ENCODE measurements around the gene MLKL. TPM values are rescaled to one million over a fixed set of nuclear protein-coding genes. Genes with fewer than 3 reads are reported as not detected.

Gene MLKL
- total RNA-seq, 3 donors from 2014 or later = 13.3 to 22.6 (median 14.9) TPM

- H3K4me1 ChIP-seq = no peaks in the 10 kb centered on the region
Measured at GRCh38 chr16:74652249-74652648, 48.4 kb downstream of the MLKL start.

DNA sequence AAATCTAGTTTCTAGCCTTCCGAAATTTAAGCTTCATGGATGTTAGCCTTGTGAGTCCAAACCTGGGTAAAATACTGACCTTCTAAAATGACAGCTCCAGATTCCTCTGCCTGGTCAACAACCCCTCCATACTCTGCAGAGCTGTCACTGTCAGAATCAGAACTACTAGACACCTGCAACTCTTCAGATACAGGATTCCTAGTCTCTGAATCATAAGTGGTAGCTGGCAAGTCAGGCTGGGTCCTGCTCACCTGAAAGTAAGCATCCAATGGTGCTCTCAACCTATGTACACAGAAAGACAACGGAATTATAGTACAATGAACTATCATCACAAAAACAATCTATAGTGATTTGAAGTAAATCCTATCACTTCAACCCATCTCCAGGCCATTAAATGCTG lies 48.8 kb downstream of the MLKL start:
- Histone ChIP-seq H3K27me3 (no peaks in the 10 kb centered on the region), H3K27ac (no peak overlapping the region), H3K9me3 (no peaks in the 10 kb centered on the region), H3K4me1 (no peaks in the 10 kb centered on the region), H3K4me3 (no peak overlapping the region), H3K36me3 (no peaks in the 10 kb centered on the region)
- no peak for TF ChIP-seq CTCF (IDR thresholded peaks at IDR 0.05)
- no peak for TF ChIP-seq POLR2A (IDR thresholded peaks at IDR 0.05)
- TF ChIP-seq POLR2AphosphoS5 (IDR thresholded peaks at IDR 0.05) = no peak
- intact Hi-C loops (cut with DNase I; ENCODE audit: low total_unique reads) = no loop called here
- DNase-seq (ENCODE audit: low spot score in 2 of 2) = no peak

More at GRCh38 chr16:74652249-74652648, 48.4 kb downstream of the MLKL start:
- H3K9me3 ChIP-seq = no peaks in the 10 kb centered on the region
- TF ChIP-seq POLR2AphosphoS5 (IDR thresholded peaks at IDR 0.05) = no peak
- no peak for TF ChIP-seq CTCF (IDR thresholded peaks at IDR 0.05)
- no peak for TF ChIP-seq POLR2A (IDR thresholded peaks at IDR 0.05)
- no peak overlapping the region for H3K4me3 ChIP-seq
- H3K27ac ChIP-seq = no peak overlapping the region
- H3K36me3 ChIP-seq = no peaks in the 10 kb centered on the region
- H3K27me3 ChIP-seq = no peaks in the 10 kb centered on the region
- DNase-seq (ENCODE audit: low spot score in 2 of 2) = no peak
- intact Hi-C loops (cut with DNase I; ENCODE audit: low total_unique reads) = no loop called here

- Histone ChIP-seq H3K36me3 (no peaks in the 10 kb centered on the region), H3K9me3 (no peaks in the 10 kb centered on the region), H3K4me3 (no peak overlapping the region), H3K27ac (no peak overlapping the region), H3K4me1 (no peaks in the 10 kb centered on the region), H3K27me3 (no peaks in the 10 kb centered on the region)
- intact Hi-C loops (cut with DNase I; ENCODE audit: low total_unique reads) = no loop called here
- no peak for TF ChIP-seq POLR2AphosphoS5 (IDR thresholded peaks at IDR 0.05)
- TF ChIP-seq CTCF (IDR thresholded peaks at IDR 0.05) = no peak
- TF ChIP-seq POLR2A (IDR thresholded peaks at IDR 0.05) = no peak
- DNase-seq (ENCODE audit: low spot score in 2 of 2) = no peak
Measured at GRCh38 chr16:74650966-74651567, 49.6 kb downstream of the MLKL start.

- TF ChIP-seq POLR2A (IDR thresholded peaks at IDR 0.05) (no peak), CTCF (IDR thresholded peaks at IDR 0.05) (no peak), POLR2AphosphoS5 (IDR thresholded peaks at IDR 0.05) (no peak)
- intact Hi-C loops (cut with DNase I; ENCODE audit: low total_unique reads) = no loop called here
- H3K27ac ChIP-seq = no peak overlapping the region
- no peaks in the 10 kb centered on the region for H3K27me3 ChIP-seq
- H3K4me1 ChIP-seq = no peaks in the 10 kb centered on the region
- H3K9me3 ChIP-seq = no peaks in the 10 kb centered on the region
- no peak overlapping the region for H3K4me3 ChIP-seq
- H3K36me3 ChIP-seq = no peaks in the 10 kb centered on the region
- no peak for DNase-seq (ENCODE audit: low spot score in 2 of 2)
Measured at GRCh38 chr16:74649839-74650504, 50.7 kb downstream of the MLKL start.

- TF ChIP-seq CTCF (IDR thresholded peaks at IDR 0.05) (no peak), POLR2A (IDR thresholded peaks at IDR 0.05) (no peak), POLR2AphosphoS5 (IDR thresholded peaks at IDR 0.05) (no peak)
- Histone ChIP-seq H3K27ac (no peak overlapping the region), H3K36me3 (no peaks in the 10 kb centered on the region), H3K4me1 (no peaks in the 10 kb centered on the region), H3K27me3 (no peaks in the 10 kb centered on the region), H3K9me3 (no peaks in the 10 kb centered on the region), H3K4me3 (no peak overlapping the region)
- DNase-seq (ENCODE audit: low spot score in 2 of 2) = no peak
- intact Hi-C loops (cut with DNase I; ENCODE audit: low total_unique reads) = no loop called here
Measured at GRCh38 chr16:74641969-74642368, 58.7 kb downstream of the MLKL start.

Measured in breast epithelium (tissue), 4 donors.